HepG2 (cell line): ENCODE data around the gene MATN1. TPM values are rescaled to one million over a fixed set of nuclear protein-coding genes. Genes with fewer than 3 reads are reported as not detected.

Experiments
- ATRX ChIP-seq: sonication (generic); formaldehyde crosslinking; IDR thresholded peaks from 2 replicates; pipeline ENCODE4 v1.4.0; 2020; ENCODE audit warnings: missing genetic modification reagents, borderline replicate concordance
- BCL6 ChIP-seq: IDR thresholded peaks from 2 replicates; pipeline ENCODE4 v1.6.1; 2016; ENCODE audit warnings: missing genetic modification reagents, missing compliant biosample characterization
- BHLHE40 ChIP-seq: IDR thresholded peaks from 2 replicates; pipeline ENCODE4 v1.6.1; 2011; ENCODE audit warnings: low read length, improper control_type of control experiment
- CAMTA2 ChIP-seq: sonication (generic); formaldehyde crosslinking; IDR thresholded peaks from 2 replicates; pipeline ENCODE4 v1.4.0; 2020; ENCODE audit warnings: mild to moderate bottlenecking, missing genetic modification reagents, borderline replicate concordance
- DR1 ChIP-seq: sonication (generic); formaldehyde crosslinking; IDR thresholded peaks from 2 replicates; pipeline ENCODE4 v1.8.0; 2021; ENCODE audit warnings: mild to moderate bottlenecking, missing genetic modification reagents, inconsistent platforms
- FOSL2 ChIP-seq: sonication (generic); formaldehyde crosslinking; IDR thresholded peaks from 2 replicates; pipeline ENCODE4 v1.4.0; 2020; ENCODE audit warnings: missing genetic modification reagents
- HNF4A ChIP-seq: sonication (generic); formaldehyde crosslinking; IDR thresholded peaks from 2 replicates; pipeline ENCODE4 v1.4.0; 2020; ENCODE audit warnings: missing genetic modification reagents
- IRF2 ChIP-seq: IDR thresholded peaks from 2 replicates; pipeline ENCODE4 v1.6.1; 2018; ENCODE audit warnings: missing genetic modification reagents, missing compliant biosample characterization
- SNAPC5 ChIP-seq: sonication (generic); formaldehyde crosslinking; IDR thresholded peaks from 2 replicates; pipeline ENCODE4 v1.8.1; 2023; ENCODE audit warnings: mild to moderate bottlenecking, missing genetic modification reagents, borderline replicate concordance
- TFE3 ChIP-seq: IDR thresholded peaks from 2 replicates; pipeline ENCODE4 v1.6.1; 2016
- ZNF350 ChIP-seq: sonication (generic); formaldehyde crosslinking; IDR thresholded peaks from 2 replicates; pipeline ENCODE4 v1.4.0; 2020; ENCODE audit warnings: mild to moderate bottlenecking, low read depth, missing genetic modification reagents, borderline replicate concordance
- ZNF768 ChIP-seq: sonication (generic); formaldehyde crosslinking; IDR thresholded peaks from 2 replicates; pipeline ENCODE4 v1.4.0; 2020; ENCODE audit warnings: missing genetic modification reagents
- ZNF816 ChIP-seq: sonication (generic); formaldehyde crosslinking; IDR thresholded peaks from 2 replicates; pipeline ENCODE4 v1.8.0; 2022; ENCODE audit warnings: missing genetic modification reagents, mild to moderate bottlenecking, borderline replicate concordance
- polyA plus RNA-seq, 8 experiments: library from polyadenylated mRNA; depleted of rRNA in 3 of 8; stranded (reverse) in 7 of 8; unstranded in 1 of 8; fragments of >200 nt; fragmentation: Illumina TruSeq in 4 of 8; extraction: Trizol in 4 of 8; gene quantifications; 2 replicates each; pipeline versions ENCODE4 v1.2.1 to v1.2.3, GENCODE V29; 2011 to 2016; ENCODE audit warnings: low read depth in 4 of 8, missing spikeins in 1 of 8, mixed read lengths in 1 of 8; ENCODE audit not compliant: insufficient read depth in 1 of 8
- total RNA-seq, 5 experiments: library from RNA; depleted of rRNA; stranded (reverse); fragments of >200 nt; fragmentation: Illumina TruSeq; extraction: Trizol; gene quantifications; 2 replicates each; pipeline ENCODE4 v1.2.3, GENCODE V29; 2016; ENCODE audit warnings: low read depth in 1 of 5
- TF ChIP-seq, protein P1 (sequence below): sonication (generic); formaldehyde crosslinking; IDR thresholded peaks from 2 replicates; pipeline ENCODE4 v1.4.0; 2020; ENCODE audit warnings: missing genetic modification reagents, borderline replicate concordance
- TF ChIP-seq, protein P2 (sequence below): sonication (generic); formaldehyde crosslinking; conservative IDR thresholded peaks from 2 replicates; pipeline ENCODE4 v1.8.0; 2022; ENCODE audit warnings: low read depth, missing genetic modification reagents
- TF ChIP-seq, protein P3 (sequence below): sonication (generic); formaldehyde crosslinking; conservative IDR thresholded peaks from 2 replicates; pipeline ENCODE4 v1.4.0; 2020; ENCODE audit warnings: mild to moderate bottlenecking, missing genetic modification reagents, moderate library complexity
- TF ChIP-seq, protein P4 (sequence below): sonication (generic); formaldehyde crosslinking; IDR thresholded peaks from 2 replicates; pipeline ENCODE4 v1.4.0; 2020; ENCODE audit warnings: missing genetic modification reagents

MATN1 gene
- total and polyA plus RNA-seq, 2 of the 13 experiments (the other 11 are each of a cell fraction or from before 2014, with no cell fraction given) = 0.04 to 0.05 TPM

- TF ChIP-seq SNAPC5 = no peak
- TF ChIP-seq, protein P1, sequence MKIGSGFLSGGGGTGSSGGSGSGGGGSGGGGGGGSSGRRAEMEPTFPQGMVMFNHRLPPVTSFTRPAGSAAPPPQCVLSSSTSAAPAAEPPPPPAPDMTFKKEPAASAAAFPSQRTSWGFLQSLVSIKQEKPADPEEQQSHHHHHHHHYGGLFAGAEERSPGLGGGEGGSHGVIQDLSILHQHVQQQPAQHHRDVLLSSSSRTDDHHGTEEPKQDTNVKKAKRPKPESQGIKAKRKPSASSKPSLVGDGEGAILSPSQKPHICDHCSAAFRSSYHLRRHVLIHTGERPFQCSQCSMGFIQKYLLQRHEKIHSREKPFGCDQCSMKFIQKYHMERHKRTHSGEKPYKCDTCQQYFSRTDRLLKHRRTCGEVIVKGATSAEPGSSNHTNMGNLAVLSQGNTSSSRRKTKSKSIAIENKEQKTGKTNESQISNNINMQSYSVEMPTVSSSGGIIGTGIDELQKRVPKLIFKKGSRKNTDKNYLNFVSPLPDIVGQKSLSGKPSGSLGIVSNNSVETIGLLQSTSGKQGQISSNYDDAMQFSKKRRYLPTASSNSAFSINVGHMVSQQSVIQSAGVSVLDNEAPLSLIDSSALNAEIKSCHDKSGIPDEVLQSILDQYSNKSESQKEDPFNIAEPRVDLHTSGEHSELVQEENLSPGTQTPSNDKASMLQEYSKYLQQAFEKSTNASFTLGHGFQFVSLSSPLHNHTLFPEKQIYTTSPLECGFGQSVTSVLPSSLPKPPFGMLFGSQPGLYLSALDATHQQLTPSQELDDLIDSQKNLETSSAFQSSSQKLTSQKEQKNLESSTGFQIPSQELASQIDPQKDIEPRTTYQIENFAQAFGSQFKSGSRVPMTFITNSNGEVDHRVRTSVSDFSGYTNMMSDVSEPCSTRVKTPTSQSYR (CRISPR knock-in tag) = peak; percentile 83
- 0 out of 2 replicates have a peak, but pooled peaks have one; percentile 16 for TF ChIP-seq FOSL2 (CRISPR knock-in tag)
- peak; percentile 50; the same call in 1 of the 2 replicates for TF ChIP-seq TFE3 (CRISPR knock-in tag)
- no peak for TF ChIP-seq IRF2
- TF ChIP-seq HNF4A = peak; percentile 89
- no peak for TF ChIP-seq ATRX (CRISPR knock-in tag)
- no peak for TF ChIP-seq CAMTA2 (CRISPR knock-in tag)
- no peak for TF ChIP-seq DR1 (CRISPR knock-in tag)
- TF ChIP-seq, protein P2, sequence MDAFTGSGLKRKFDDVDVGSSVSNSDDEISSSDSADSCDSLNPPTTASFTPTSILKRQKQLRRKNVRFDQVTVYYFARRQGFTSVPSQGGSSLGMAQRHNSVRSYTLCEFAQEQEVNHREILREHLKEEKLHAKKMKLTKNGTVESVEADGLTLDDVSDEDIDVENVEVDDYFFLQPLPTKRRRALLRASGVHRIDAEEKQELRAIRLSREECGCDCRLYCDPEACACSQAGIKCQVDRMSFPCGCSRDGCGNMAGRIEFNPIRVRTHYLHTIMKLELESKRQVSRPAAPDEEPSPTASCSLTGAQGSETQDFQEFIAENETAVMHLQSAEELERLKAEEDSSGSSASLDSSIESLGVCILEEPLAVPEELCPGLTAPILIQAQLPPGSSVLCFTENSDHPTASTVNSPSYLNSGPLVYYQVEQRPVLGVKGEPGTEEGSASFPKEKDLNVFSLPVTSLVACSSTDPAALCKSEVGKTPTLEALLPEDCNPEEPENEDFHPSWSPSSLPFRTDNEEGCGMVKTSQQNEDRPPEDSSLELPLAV (CRISPR knock-in tag) = no peak
- TF ChIP-seq BHLHE40 = peak; percentile 97
- TF ChIP-seq, protein P3, sequence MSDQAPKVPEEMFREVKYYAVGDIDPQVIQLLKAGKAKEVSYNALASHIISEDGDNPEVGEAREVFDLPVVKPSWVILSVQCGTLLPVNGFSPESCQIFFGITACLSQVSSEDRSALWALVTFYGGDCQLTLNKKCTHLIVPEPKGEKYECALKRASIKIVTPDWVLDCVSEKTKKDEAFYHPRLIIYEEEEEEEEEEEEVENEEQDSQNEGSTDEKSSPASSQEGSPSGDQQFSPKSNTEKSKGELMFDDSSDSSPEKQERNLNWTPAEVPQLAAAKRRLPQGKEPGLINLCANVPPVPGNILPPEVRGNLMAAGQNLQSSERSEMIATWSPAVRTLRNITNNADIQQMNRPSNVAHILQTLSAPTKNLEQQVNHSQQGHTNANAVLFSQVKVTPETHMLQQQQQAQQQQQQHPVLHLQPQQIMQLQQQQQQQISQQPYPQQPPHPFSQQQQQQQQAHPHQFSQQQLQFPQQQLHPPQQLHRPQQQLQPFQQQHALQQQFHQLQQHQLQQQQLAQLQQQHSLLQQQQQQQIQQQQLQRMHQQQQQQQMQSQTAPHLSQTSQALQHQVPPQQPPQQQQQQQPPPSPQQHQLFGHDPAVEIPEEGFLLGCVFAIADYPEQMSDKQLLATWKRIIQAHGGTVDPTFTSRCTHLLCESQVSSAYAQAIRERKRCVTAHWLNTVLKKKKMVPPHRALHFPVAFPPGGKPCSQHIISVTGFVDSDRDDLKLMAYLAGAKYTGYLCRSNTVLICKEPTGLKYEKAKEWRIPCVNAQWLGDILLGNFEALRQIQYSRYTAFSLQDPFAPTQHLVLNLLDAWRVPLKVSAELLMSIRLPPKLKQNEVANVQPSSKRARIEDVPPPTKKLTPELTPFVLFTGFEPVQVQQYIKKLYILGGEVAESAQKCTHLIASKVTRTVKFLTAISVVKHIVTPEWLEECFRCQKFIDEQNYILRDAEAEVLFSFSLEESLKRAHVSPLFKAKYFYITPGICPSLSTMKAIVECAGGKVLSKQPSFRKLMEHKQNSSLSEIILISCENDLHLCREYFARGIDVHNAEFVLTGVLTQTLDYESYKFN (CRISPR knock-in tag) = 0 out of 2 replicates have a peak, but pooled peaks have one; percentile 23
- 0 out of 2 replicates have a peak, but pooled peaks have one; percentile 26 for TF ChIP-seq ZNF350 (CRISPR knock-in tag)
- TF ChIP-seq ZNF816 = no peak
- peak; percentile 80 for TF ChIP-seq ZNF768
- TF ChIP-seq, protein P4, sequence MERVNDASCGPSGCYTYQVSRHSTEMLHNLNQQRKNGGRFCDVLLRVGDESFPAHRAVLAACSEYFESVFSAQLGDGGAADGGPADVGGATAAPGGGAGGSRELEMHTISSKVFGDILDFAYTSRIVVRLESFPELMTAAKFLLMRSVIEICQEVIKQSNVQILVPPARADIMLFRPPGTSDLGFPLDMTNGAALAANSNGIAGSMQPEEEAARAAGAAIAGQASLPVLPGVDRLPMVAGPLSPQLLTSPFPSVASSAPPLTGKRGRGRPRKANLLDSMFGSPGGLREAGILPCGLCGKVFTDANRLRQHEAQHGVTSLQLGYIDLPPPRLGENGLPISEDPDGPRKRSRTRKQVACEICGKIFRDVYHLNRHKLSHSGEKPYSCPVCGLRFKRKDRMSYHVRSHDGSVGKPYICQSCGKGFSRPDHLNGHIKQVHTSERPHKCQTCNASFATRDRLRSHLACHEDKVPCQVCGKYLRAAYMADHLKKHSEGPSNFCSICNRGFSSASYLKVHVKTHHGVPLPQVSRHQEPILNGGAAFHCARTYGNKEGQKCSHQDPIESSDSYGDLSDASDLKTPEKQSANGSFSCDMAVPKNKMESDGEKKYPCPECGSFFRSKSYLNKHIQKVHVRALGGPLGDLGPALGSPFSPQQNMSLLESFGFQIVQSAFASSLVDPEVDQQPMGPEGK (CRISPR knock-in tag) = 0 out of 2 replicates have a peak, but pooled peaks have one; percentile 29
- TF ChIP-seq BCL6 (CRISPR knock-in tag) = 0 out of 2 replicates have a peak, but pooled peaks have one; percentile 17
Measured at GRCh38 chr1:30745156-30745833, 21.9 kb upstream of the MATN1 start (continued).
